Measurements from ENCODE around the gene FOXO3B. TPM values are rescaled to one million over a fixed set of nuclear protein-coding genes. Genes with fewer than 3 reads are reported as not detected.
"Not testable (repeated sequence)": the region's sequence is repeated elsewhere in the genome, so short reads cannot be mapped to it uniquely, and the experiment has no call there.

FOXO3B gene
- total RNA-seq, 1 donor from 2014 or later: 18.4 TPM

GRCh38 chr17:18650094-18650493 is 32.0 kb downstream of the FOXO3B start:
- not testable (repeated sequence) for DNase-seq

GRCh38 chr17:18644291-18644690 is 37.8 kb downstream of the FOXO3B start, which contains the start of gene TBC1D28:
TSS of gene TBC1D28 (minus strand) at chr17:18644391. CDS start at chr17:18641352, 3,039 bp downstream.
- not testable (repeated sequence) for DNase-seq

- not testable (repeated sequence) for DNase-seq
Measured at GRCh38 chr17:18643124-18643523, 39.0 kb downstream of the FOXO3B start.

- DNase-seq: not testable (repeated sequence)
Measured at GRCh38 chr17:18638357-18638756, 43.8 kb downstream of the FOXO3B start.

GRCh38 chr17:18636237-18636636 is 45.9 kb downstream of the FOXO3B start:
- not testable (repeated sequence) for DNase-seq

- not testable (repeated sequence) for DNase-seq
Measured at GRCh38 chr17:18635773-18636172, 46.3 kb downstream of the FOXO3B start.

- not testable (repeated sequence) for DNase-seq
Measured at GRCh38 chr17:18634550-18635263, 47.4 kb downstream of the FOXO3B start.

Small RNAs within 50 kb of the gene (small RNA-seq; reads per million reads assigned to genes)
- gene AC026271.2: not detected
- gene AC026271.4: not detected

Other genes starting within 250 kb of the FOXO3B start
- not detected for gene LGALS9C, start 205.5 kb downstream of the FOXO3B start, total RNA-seq
- gene TBC1D28, start 37.9 kb downstream of the FOXO3B start, total RNA-seq: not detected
- 0.47 TPM for gene FBXW10, start 61.7 kb upstream of the FOXO3B start, total RNA-seq
- 56.9 TPM for gene TVP23B, start 98.9 kb upstream of the FOXO3B start, total RNA-seq
- 140 TPM for gene PRPSAP2, start 175.8 kb upstream of the FOXO3B start, total RNA-seq